Measurements from ENCODE around the gene CHURC1.

The CHURC1 gene

DNA sequence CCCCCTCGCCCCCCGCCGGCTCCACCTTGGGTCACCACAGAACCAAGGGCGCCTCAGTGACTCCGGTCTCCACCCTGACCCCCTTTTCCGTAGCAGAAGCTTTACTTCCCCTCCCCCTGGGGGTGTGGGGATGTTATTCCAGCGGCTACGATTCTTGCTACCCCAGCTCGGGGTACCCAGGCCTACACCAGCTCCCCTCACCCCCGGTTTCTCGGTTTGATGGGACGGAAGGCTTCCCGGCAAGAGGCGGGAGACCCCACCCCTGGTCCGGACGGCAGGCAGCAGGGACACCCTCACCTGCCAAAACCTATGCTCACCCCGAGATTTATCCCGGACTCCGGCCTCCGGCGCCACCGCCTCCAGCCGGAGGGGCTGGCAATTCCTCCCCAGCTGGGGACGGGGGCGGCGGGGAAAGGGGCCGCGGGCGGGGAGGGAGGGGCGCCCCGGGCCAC, 57.3 kb downstream of the CHURC1 start:
- in situ Hi-C loops (cut with HindIII; ENCODE audit: low pct_ligation_motif_present, low pct_unique_long_range_greater_than_20kb, low sequenced_read_pairs), result no loop called here
- no peak for DNase-seq

DNA sequence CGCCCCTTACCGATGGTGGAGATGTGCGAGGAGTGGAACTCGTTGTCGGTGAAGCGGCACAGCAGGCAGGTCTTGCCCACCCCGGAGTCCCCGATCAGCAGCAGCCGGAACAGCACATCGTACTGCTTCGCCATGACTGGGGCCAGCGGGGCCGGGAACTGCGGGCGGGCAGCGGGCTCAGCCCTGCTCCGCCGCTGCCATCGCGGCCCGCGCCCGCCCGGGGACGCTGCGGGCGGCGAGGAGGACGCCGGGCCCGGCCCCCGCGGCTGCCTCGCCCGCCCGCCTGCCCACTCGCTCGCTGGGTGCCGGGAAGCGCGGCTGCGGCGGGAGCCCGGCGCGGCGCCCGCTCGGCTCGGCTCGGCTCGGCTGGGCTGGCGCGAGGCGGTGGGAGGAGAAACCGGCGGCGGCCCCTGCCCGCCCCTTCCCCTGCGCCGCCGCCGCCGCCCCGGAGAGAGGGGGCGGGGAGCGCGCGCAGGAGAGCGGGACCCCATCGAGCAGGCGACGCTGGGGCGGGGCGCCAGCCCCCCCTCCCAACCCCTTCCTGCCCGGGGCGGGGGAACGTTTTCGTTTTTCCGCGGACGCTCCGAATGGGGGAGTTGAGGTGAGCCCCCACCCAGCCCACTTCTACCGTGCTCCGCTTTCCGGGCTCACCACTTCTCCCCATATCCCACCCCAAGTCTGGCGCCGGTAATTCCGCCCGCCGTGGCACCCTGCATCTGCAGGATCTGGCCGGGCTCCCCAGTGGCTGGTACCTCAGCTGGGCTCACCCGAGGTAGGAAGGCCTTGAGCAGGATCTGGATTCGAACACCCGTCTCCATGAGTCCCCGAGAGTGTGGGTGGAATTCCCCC, 57.9 kb downstream of the CHURC1 start, which contains the start of gene RAB15:
TSS of gene RAB15 (minus strand) at position 394 of the 849 bp plus-strand sequence. CDS start at position 134, 260 bp downstream.
- DNase-seq, result peak; percentile 39

DNA sequence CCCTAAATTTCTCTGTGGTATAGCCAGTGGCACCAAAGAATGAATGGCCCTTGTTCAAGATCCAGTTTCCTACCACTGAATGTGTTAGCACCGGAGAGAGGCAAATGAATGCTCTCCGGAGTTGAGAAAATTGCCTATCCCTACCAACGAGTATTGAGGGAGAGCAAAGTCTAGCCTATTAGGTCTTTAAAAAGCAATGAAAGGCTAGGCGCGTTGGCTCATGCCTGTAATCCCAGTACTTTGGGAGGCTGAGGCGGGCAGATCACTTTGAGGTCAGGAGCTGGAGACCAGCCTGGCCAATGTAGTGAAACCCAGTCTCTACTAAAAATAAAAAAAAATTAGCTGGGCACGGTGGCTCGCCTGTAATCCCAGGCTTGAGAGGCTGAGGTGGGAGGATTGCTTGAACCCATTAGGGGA, 58.8 kb downstream of the CHURC1 start:
- DNase-seq, result no peak
- in situ Hi-C loops (cut with HindIII; ENCODE audit: low pct_ligation_motif_present, low pct_unique_long_range_greater_than_20kb, low sequenced_read_pairs), result no loop called here

More for the DNA sequence above, 57.9 kb downstream of the CHURC1 start, which contains the start of gene RAB15:
- in situ Hi-C loops (cut with HindIII; ENCODE audit: low pct_ligation_motif_present, low pct_unique_long_range_greater_than_20kb, low sequenced_read_pairs), result no loop called here

DNA sequence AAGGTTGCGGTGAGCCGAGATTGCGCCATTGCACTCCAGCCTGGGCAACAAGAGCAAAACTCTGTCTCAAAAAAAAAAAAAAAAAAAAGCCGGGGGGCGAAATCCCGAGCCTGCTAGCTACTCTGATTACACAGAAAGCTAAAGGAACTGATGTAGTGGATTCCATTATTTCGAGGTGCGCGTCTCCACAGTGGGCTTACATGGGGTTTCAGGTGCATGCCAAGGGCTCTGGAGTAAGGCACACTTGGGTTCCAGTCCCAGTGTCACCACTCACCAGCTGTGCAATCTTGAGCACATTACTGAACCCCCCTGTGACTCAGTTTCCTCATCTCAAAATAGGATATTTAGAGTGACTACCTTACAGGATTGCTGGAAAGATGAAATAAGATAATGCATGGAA, 59.6 kb downstream of the CHURC1 start:
- no peak for DNase-seq
- in situ Hi-C loops (cut with HindIII; ENCODE audit: low pct_ligation_motif_present, low pct_unique_long_range_greater_than_20kb, low sequenced_read_pairs), result no loop called here

DNA sequence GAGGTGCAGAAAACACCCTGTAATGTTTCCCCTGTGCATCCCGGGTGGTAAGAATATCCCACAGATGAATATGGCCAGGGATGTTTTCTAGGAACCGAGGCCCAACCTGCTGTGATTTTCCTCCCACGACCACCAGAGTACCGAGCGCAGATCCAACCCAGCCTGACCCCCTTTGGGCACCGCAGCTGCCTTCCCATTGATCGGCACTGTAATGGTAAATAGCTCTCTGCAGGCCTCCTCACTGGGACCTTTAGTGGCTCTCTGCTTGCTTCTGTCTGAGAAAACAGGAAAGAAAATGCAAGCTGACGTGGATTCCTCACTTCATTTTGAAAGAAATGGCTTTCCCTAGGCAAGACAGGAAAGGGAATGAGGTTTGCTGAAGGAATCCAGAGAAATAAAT, 60.3 kb downstream of the CHURC1 start:
- no peak for DNase-seq
- in situ Hi-C loops (cut with HindIII; ENCODE audit: low pct_ligation_motif_present, low pct_unique_long_range_greater_than_20kb, low sequenced_read_pairs), result no loop called here

DNA sequence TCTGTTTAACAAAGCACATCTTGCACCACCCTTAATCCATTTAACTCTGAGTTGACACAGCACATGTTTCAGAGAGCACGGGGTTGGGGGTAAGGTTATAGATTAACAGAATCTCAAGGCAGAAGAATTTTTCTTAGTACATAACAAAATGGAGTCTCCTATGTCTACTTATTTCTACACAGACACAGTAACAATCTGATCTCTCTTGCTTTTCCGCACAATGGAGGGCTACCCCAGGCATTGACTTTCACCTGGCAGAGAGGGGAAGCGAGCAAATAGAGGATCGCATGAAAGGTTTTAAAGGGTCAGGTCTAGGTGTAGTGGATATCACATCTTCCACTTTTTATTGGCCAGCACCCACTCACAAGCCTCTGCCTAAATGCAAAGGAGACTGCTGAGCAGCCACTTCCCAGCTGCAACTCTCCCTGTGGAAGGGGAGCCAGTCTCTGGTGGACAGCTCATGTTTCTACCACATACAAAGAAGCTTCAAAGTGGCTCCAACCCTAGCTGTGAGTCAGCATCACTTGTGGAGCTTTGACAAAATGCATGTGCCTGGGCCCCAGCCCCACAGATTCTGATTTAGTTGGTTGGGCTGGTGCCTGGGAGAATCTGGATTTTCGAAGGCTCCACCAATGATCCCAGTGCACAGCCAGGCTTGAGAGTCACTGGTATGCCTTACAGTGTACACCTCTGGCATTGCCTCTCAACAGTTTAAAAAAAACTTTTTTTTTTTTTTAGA, 65.2 kb downstream of the CHURC1 start:
- in situ Hi-C loops (cut with HindIII; ENCODE audit: low pct_ligation_motif_present, low pct_unique_long_range_greater_than_20kb, low sequenced_read_pairs), result no loop called here

DNA sequence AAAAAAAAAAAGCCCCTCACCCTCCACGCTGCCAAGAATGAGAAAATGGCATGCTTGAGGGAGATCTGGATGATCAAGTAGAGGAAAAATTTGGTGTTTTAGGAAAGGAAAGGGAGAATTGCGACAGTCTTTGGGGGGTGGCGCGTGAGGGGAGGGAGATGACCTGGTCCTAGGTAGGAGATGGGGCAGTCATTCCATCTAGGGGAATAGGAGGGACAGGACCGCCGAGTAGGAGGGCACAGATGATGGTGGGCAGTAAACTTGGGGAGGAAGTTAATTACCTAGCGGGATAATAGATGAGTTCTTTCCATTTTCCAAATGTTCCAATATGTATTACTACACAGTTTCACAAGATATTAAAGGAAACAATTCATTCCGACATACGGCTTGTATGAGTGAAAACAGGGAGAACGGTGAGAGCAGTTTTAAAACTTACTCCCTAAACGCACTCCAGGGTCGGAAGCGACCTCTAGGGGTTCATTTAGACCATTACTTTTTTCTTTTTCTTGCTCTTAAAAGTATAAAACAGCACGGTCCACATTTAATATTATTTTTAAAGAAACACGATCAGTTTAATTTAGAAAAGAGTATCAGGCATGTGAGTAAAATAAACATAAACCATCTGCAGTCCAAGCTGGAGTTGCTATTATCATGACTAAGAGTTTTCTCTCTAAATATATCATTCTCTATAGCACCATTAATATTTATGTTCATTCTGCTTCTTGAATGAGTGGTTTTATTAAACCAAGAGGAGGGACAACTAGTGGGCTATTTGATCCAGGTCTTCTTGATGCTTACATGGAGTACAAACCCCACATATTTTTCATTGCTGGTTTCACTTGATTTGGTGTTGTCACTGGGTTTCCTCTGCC, 69.4 kb downstream of the CHURC1 start:
- in situ Hi-C loops (cut with HindIII; ENCODE audit: low pct_ligation_motif_present, low pct_unique_long_range_greater_than_20kb, low sequenced_read_pairs), result no loop called here
- DNase-seq, result peak; percentile 60

More for the DNA sequence above, 65.2 kb downstream of the CHURC1 start:
- peak; percentile 34 for DNase-seq
